HCT116 (cell line): ENCODE measurements around the gene COX20. TPM values are rescaled to one million over a fixed set of nuclear protein-coding genes. Genes with fewer than 3 reads are reported as not detected.

ENCODE experiments used
- ATAC-seq: fragments of 200-7000 bp; cut with Tn5 transposase; 2 replicates; pipeline ENCODE4 v1.9.1; 2020; ENCODE audit warnings: mild to moderate bottlenecking, moderate library complexity
- BruUV-seq: library from RNA; stranded (reverse); fragments of 400-500 nt; replicated peaks from 2 replicates; lab custom pipeline; 2021; lab: Mats Ljungman, UMichigan
- CTCF ChIA-PET: fragments of 300-600 bp; sonication (Branson Sonifier 250); formaldehyde crosslinking; loops from one replicate; lab custom pipeline; 2021; ENCODE audit warnings: antibody characterized with exemption; lab: Charles Lee
- POLR2A ChIA-PET: fragments of 300-600, 350-600 bp; sonication (Branson Sonifier 250); formaldehyde crosslinking; loops from one replicate; lab custom pipeline; 2021; ENCODE audit warnings: antibody characterized with exemption; lab: Charles Lee
- RAD21 ChIA-PET, 2 experiments: fragments of 300-600 bp; sonication (Branson Sonifier 250); formaldehyde crosslinking; loops; one replicate each; lab custom pipeline; 2023; ENCODE audit warnings: low total read pairs in 2 of 2; ENCODE audit not compliant: uncharacterized antibody in 2 of 2, unreplicated experiment in 2 of 2, low non-redundant PET in 1 of 2; lab: Charles Lee
- DNase-seq: peaks from one replicate; pipeline ENCODE4 v3.0.0-alpha.2; 2010; ENCODE audit warnings: low read depth, low spot score
- H2AFZ ChIP-seq: fragments of 200-600 bp; shearing (Covaris generic), sonication (generic); 2 replicates; pipeline ENCODE4 v1.6.1; 2017; ENCODE audit warnings: low read depth, mixed run types, mixed read lengths, antibody characterized with exemption, low read length; ENCODE audit not compliant: poor library complexity, severe bottlenecking
- H3K27ac ChIP-seq: 2 replicates; pipeline ENCODE4 v1.5.1; 2012; ENCODE audit warnings: low read depth, low read length
- H3K27me3 ChIP-seq: fragments of 200-600 bp; sonication (generic); 2 replicates; pipeline ENCODE4 v1.6.1; 2016; ENCODE audit warnings: mixed run types, low read length, mixed read lengths; ENCODE audit not compliant: insufficient read depth
- H3K36me3 ChIP-seq, 2 experiments: fragments of 200-500 bp in 1 of 2; fragments of 200-600 bp in 1 of 2; sonication (Bioruptor generic) in 1 of 2; sonication (generic) in 1 of 2; 2 replicates each; pipeline versions ENCODE4 v1.5.1 to v1.6.1; 2014 to 2016; ENCODE audit warnings: low read length in 2 of 2, inconsistent platforms in 1 of 2, mixed read lengths in 1 of 2, mixed run types in 1 of 2; ENCODE audit not compliant: insufficient read depth in 2 of 2, control insufficient read depth in 1 of 2
- H3K4me1 ChIP-seq, 2 experiments: fragments of 200-600 bp in 1 of 2; sonication (generic) in 1 of 2; 2 replicates each; pipeline versions ENCODE4 v1.5.1 to v1.6.1; 2012 to 2017; ENCODE audit warnings: low read length in 2 of 2, inconsistent platforms in 1 of 2, mild to moderate bottlenecking in 1 of 2, mixed read lengths in 1 of 2, mixed run types in 1 of 2, moderate library complexity in 1 of 2; ENCODE audit not compliant: insufficient read depth in 2 of 2, control insufficient read depth in 1 of 2
- H3K4me2 ChIP-seq: fragments of 200-600 bp; sonication (generic); 2 replicates; pipeline ENCODE4 v1.6.1; 2017; ENCODE audit warnings: mixed run types, low read length, mixed read lengths
- H3K4me3 ChIP-seq, 2 experiments: fragments of 200-600 bp in 1 of 2; sonication (generic) in 1 of 2; replicated peaks in 1 of 2; 2 replicates each; pipeline ENCODE4 v1.5.1; 2011 to 2016; ENCODE audit warnings: low read length in 2 of 2, control low read depth in 1 of 2, low read depth in 1 of 2, mild to moderate bottlenecking in 1 of 2, mixed read lengths in 1 of 2, mixed run types in 1 of 2
- H3K79me2 ChIP-seq: fragments of 200-600 bp; sonication (generic); 2 replicates; pipeline ENCODE4 v1.6.1; 2017; ENCODE audit warnings: mild to moderate bottlenecking, mixed run types, low read length, moderate library complexity, mixed read lengths; ENCODE audit not compliant: insufficient read depth
- H3K9ac ChIP-seq: fragments of 200-600 bp; sonication (generic); 2 replicates; pipeline ENCODE4 v1.6.1; 2016; ENCODE audit warnings: low read length, mixed read lengths
- H3K9me2 ChIP-seq: fragments of 200-600 bp; sonication (generic), shearing (Covaris generic); 2 replicates; pipeline ENCODE4 v1.6.1; 2017; ENCODE audit warnings: mixed run types, mild to moderate bottlenecking, moderate library complexity; ENCODE audit not compliant: insufficient read depth
- H3K9me3 ChIP-seq, 2 experiments: fragments of 200-500 bp in 1 of 2; fragments of 200-600 bp in 1 of 2; sonication (Bioruptor generic) in 1 of 2; sonication (generic) in 1 of 2; 2 replicates each; pipeline ENCODE4 v1.6.1; 2014 to 2017; ENCODE audit warnings: low read length in 2 of 2, mixed read lengths in 2 of 2, inconsistent platforms in 1 of 2, low read depth in 1 of 2, mild to moderate bottlenecking in 1 of 2, mixed run types in 1 of 2, moderate library complexity in 1 of 2; ENCODE audit not compliant: control insufficient read depth in 1 of 2, insufficient read depth in 1 of 2
- H4K20me1 ChIP-seq: fragments of 200-600 bp; sonication (generic), shearing (Covaris generic); 2 replicates; pipeline ENCODE4 v1.6.1; 2017; ENCODE audit warnings: mixed run types, mild to moderate bottlenecking, moderate library complexity; ENCODE audit not compliant: insufficient read depth
- CBX3 ChIP-seq: IDR thresholded peaks from 2 replicates; pipeline ENCODE4 v1.6.1; 2012; ENCODE audit warnings: low read depth
- EGR1 ChIP-seq: IDR thresholded peaks from 2 replicates; pipeline ENCODE4 v1.6.1; 2012; ENCODE audit warnings: low read depth
- ELF1 ChIP-seq: IDR thresholded peaks from 2 replicates; pipeline ENCODE4 v1.6.1; 2012; ENCODE audit warnings: low read depth, borderline replicate concordance
- JUND ChIP-seq: IDR thresholded peaks from 2 replicates; pipeline ENCODE4 v1.6.1; 2012
- POLR2A ChIP-seq: IDR thresholded peaks from 2 replicates; pipeline ENCODE4 v1.7.0; 2011; ENCODE audit warnings: borderline replicate concordance; ENCODE audit not compliant: insufficient read depth, insufficient read length; ENCODE audit errors: extremely low read depth
- POLR2AphosphoS5 ChIP-seq: IDR thresholded peaks from 2 replicates; pipeline ENCODE4 v1.6.1; 2011; ENCODE audit warnings: mild to moderate bottlenecking, low read depth, low read length, moderate library complexity
- SP1 ChIP-seq: IDR thresholded peaks from 2 replicates; pipeline ENCODE4 v1.6.1; 2012; ENCODE audit warnings: low read depth
- SRF ChIP-seq: IDR thresholded peaks from 2 replicates; pipeline ENCODE4 v1.6.1; 2012; ENCODE audit warnings: low read depth
- TCF7L2 ChIP-seq: IDR thresholded peaks from 2 replicates; pipeline ENCODE4 v1.7.0; 2011; ENCODE audit warnings: borderline replicate concordance, inconsistent platforms; ENCODE audit not compliant: insufficient read depth, insufficient read length; ENCODE audit errors: extremely low read depth
- YY1 ChIP-seq: IDR thresholded peaks from 2 replicates; pipeline ENCODE4 v1.6.1; 2011; ENCODE audit warnings: low read length, low read depth, moderate library complexity, mild to moderate bottlenecking; ENCODE audit not compliant: insufficient replicate concordance; ENCODE audit errors: extremely low read depth
- intact Hi-C: fragments of 100-400 bp; cut with micrococcal nuclease; formaldehyde crosslinking; loops from 2 replicates; pipeline ENCODE4 v1.10.0; 2022
- total RNA-seq: library from RNA; stranded (reverse); gene quantifications from one replicate; pipeline ENCODE4 v1.2.1, GENCODE V29; 2021; ENCODE audit not compliant: unreplicated experiment
- TF ChIP-seq, protein P1 (sequence below): IDR thresholded peaks from 2 replicates; pipeline ENCODE4 v1.6.1; 2012
- TF ChIP-seq, protein P2 (sequence below): IDR thresholded peaks from 2 replicates; pipeline ENCODE4 v1.6.1; 2011; ENCODE audit warnings: mild to moderate bottlenecking, low read length, moderate library complexity; ENCODE audit not compliant: insufficient replicate concordance; ENCODE audit errors: extremely low read depth
- TF ChIP-seq, protein P3 (sequence below): IDR thresholded peaks from 2 replicates; pipeline ENCODE4 v1.6.1; 2012; ENCODE audit warnings: low read depth
- TF ChIP-seq, protein P4 (sequence below): IDR thresholded peaks from 2 replicates; pipeline ENCODE4 v1.6.1; 2012

The COX20 gene
- total RNA-seq, 1 experiment from 2014 or later = 48.1 TPM

DNA sequence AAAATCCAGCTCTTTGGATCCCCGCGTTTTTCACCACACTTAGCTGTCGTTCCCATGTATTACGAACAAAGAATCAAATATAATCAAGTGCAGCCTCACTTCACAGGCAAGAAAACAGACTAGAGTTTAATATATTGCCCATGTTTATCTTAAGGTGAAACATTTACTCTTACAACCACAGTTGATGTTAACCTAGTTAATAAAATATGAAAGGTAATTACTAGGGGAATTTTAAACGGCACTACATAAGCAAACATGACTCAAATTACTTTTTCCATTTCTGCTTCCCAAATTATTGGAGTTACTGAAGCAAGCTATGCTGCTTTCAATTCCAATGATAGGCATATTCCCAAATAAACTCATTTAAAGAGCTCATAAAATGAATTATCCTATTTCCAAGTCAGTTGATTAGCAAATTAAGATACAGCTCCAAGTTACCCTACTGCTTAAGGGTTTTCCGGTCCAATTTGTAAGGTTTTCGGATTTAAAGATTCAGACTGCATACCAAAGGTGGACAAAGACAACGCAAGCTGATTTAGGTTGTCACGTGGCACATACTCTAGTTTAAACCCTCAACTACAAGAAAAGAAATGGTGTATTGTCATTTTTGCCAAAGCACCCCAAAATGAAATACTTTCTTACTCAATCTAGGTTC lies 5.9 kb downstream of the COX20 start:
- ChIA-PET POLR2A (no interaction called here), CTCF (no interaction called here), RAD21 (no interaction called here)
- H3K36me3 ChIP-seq = peaks cover 35 to 43% of the 10 kb centered on the region in 2 experiments
- H3K79me2 ChIP-seq = peaks cover 83% of the 10 kb centered on the region
- DNase-seq (no peak), ATAC-seq (no peak)
- no peak overlapping the region for H3K9ac ChIP-seq
- H3K4me3 ChIP-seq = no peak overlapping the region
- intact Hi-C loops = no loop called here
- BruUV-seq = no TSS peak
- H3K27ac ChIP-seq = no peak overlapping the region
- H3K4me2 ChIP-seq = no peak overlapping the region
- peaks cover 22% of the 10 kb centered on the region; the same call in 1 of the 2 replicates for H4K20me1 ChIP-seq
- no peak overlapping the region for H2AFZ ChIP-seq
- H3K27me3 ChIP-seq = no peaks in the 10 kb centered on the region
- TF ChIP-seq POLR2A (no peak), ELF1 (no peak), YY1 (no peak), SP1 (no peak), SRF (no peak), JUND (no peak), EGR1 (no peak), POLR2AphosphoS5 (no peak; the same call in 1 of the 2 replicates), TCF7L2 (no peak), CBX3 (no peak)
- TF ChIP-seq, protein P1, sequence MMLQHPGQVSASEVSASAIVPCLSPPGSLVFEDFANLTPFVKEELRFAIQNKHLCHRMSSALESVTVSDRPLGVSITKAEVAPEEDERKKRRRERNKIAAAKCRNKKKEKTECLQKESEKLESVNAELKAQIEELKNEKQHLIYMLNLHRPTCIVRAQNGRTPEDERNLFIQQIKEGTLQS = no peak
- TF ChIP-seq, protein P2, sequence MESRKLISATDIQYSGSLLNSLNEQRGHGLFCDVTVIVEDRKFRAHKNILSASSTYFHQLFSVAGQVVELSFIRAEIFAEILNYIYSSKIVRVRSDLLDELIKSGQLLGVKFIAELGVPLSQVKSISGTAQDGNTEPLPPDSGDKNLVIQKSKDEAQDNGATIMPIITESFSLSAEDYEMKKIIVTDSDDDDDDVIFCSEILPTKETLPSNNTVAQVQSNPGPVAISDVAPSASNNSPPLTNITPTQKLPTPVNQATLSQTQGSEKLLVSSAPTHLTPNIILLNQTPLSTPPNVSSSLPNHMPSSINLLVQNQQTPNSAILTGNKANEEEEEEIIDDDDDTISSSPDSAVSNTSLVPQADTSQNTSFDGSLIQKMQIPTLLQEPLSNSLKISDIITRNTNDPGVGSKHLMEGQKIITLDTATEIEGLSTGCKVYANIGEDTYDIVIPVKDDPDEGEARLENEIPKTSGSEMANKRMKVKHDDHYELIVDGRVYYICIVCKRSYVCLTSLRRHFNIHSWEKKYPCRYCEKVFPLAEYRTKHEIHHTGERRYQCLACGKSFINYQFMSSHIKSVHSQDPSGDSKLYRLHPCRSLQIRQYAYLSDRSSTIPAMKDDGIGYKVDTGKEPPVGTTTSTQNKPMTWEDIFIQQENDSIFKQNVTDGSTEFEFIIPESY = no peak
- TF ChIP-seq, protein P3, sequence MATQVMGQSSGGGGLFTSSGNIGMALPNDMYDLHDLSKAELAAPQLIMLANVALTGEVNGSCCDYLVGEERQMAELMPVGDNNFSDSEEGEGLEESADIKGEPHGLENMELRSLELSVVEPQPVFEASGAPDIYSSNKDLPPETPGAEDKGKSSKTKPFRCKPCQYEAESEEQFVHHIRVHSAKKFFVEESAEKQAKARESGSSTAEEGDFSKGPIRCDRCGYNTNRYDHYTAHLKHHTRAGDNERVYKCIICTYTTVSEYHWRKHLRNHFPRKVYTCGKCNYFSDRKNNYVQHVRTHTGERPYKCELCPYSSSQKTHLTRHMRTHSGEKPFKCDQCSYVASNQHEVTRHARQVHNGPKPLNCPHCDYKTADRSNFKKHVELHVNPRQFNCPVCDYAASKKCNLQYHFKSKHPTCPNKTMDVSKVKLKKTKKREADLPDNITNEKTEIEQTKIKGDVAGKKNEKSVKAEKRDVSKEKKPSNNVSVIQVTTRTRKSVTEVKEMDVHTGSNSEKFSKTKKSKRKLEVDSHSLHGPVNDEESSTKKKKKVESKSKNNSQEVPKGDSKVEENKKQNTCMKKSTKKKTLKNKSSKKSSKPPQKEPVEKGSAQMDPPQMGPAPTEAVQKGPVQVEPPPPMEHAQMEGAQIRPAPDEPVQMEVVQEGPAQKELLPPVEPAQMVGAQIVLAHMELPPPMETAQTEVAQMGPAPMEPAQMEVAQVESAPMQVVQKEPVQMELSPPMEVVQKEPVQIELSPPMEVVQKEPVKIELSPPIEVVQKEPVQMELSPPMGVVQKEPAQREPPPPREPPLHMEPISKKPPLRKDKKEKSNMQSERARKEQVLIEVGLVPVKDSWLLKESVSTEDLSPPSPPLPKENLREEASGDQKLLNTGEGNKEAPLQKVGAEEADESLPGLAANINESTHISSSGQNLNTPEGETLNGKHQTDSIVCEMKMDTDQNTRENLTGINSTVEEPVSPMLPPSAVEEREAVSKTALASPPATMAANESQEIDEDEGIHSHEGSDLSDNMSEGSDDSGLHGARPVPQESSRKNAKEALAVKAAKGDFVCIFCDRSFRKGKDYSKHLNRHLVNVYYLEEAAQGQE = no peak
- TF ChIP-seq, protein P4, sequence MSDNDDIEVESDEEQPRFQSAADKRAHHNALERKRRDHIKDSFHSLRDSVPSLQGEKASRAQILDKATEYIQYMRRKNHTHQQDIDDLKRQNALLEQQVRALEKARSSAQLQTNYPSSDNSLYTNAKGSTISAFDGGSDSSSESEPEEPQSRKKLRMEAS = no peak
- H3K9me3 ChIP-seq = no peaks in the 10 kb centered on the region
- no peaks in the 10 kb centered on the region for H3K9me2 ChIP-seq
- peaks cover 0 to 26% of the 10 kb centered on the region in 2 experiments; a peak in 3 of 4 replicates for H3K4me1 ChIP-seq
